H9 (cell line): ENCODE measurements around the gene IVL. TPM values are rescaled to one million over a fixed set of nuclear protein-coding genes. Genes with fewer than 3 reads are reported as not detected.

Experiments used
- DNase-seq: peaks from one replicate; pipeline ENCODE4 v3.0.0-alpha.2; 2017
- H2AFZ ChIP-seq: one replicate; pipeline ENCODE4 v1.6.1; 2013; ENCODE audit warnings: mild to moderate bottlenecking, low read length, control low read depth, moderate library complexity
- H2AK5ac ChIP-seq: 2 replicates; pipeline ENCODE4 v1.6.1; 2013; ENCODE audit warnings: low read length, control low read depth, mixed read lengths; ENCODE audit not compliant: insufficient read length
- H2BK120ac ChIP-seq: one replicate; pipeline ENCODE4 v1.6.1; 2013; ENCODE audit warnings: low read depth, mild to moderate bottlenecking, low read length, control low read depth, inconsistent platforms; ENCODE audit not compliant: poor library complexity, severe bottlenecking
- H2BK12ac ChIP-seq: 2 replicates; pipeline ENCODE4 v1.6.1; 2013; ENCODE audit warnings: low read length, control low read depth, mixed read lengths, low read depth; ENCODE audit not compliant: insufficient read length
- H2BK15ac ChIP-seq: 2 replicates; pipeline ENCODE4 v1.6.1; 2013; ENCODE audit warnings: low read depth, low read length, control low read depth
- H2BK20ac ChIP-seq: one replicate; pipeline ENCODE4 v1.6.1; 2013; ENCODE audit warnings: low read depth, mild to moderate bottlenecking, low read length, control low read depth, inconsistent platforms; ENCODE audit not compliant: poor library complexity, severe bottlenecking
- H2BK5ac ChIP-seq: 2 replicates; pipeline ENCODE4 v1.6.1; 2013; ENCODE audit warnings: low read length, control low read depth, mixed read lengths; ENCODE audit not compliant: insufficient read length
- H3K14ac ChIP-seq: 2 replicates; pipeline ENCODE4 v1.6.1; 2013; ENCODE audit warnings: low read length, control low read depth; ENCODE audit not compliant: insufficient read depth
- H3K18ac ChIP-seq: 2 replicates; pipeline ENCODE4 v1.6.1; 2013; ENCODE audit warnings: low read depth, mild to moderate bottlenecking, mixed read lengths, low read length, control low read depth; ENCODE audit not compliant: insufficient read length
- H3K23ac ChIP-seq: 2 replicates; pipeline ENCODE4 v1.6.1; 2013; ENCODE audit warnings: low read length, control low read depth, mixed read lengths, low read depth; ENCODE audit not compliant: insufficient read length
- H3K23me2 ChIP-seq: 2 replicates; pipeline ENCODE4 v1.6.1; 2013; ENCODE audit warnings: low read depth, mild to moderate bottlenecking, mixed read lengths, low read length, control low read depth; ENCODE audit not compliant: insufficient read length, poor library complexity, severe bottlenecking
- H3K27ac ChIP-seq: 2 replicates; pipeline ENCODE4 v1.5.1; 2013; ENCODE audit warnings: low read length, control low read depth, mixed read lengths, low read depth; ENCODE audit not compliant: insufficient read length
- H3K27me3 ChIP-seq: 2 replicates; pipeline ENCODE4 v1.6.1; 2013; ENCODE audit warnings: low read length, control low read depth, inconsistent platforms; ENCODE audit not compliant: insufficient read depth
- H3K4ac ChIP-seq: 2 replicates; pipeline ENCODE4 v1.6.1; 2013; ENCODE audit warnings: low read depth, mild to moderate bottlenecking, control low read depth, inconsistent platforms, low read length, moderate library complexity
- H3K4me1 ChIP-seq: 2 replicates; pipeline ENCODE4 v1.6.1; 2013; ENCODE audit warnings: low read length, control low read depth, inconsistent platforms; ENCODE audit not compliant: insufficient read depth
- H3K4me2 ChIP-seq: 2 replicates; pipeline ENCODE4 v1.6.1; 2013; ENCODE audit warnings: low read length, control low read depth, mixed read lengths; ENCODE audit not compliant: insufficient read length, insufficient read depth
- H3K56ac ChIP-seq: 2 replicates; pipeline ENCODE4 v1.6.1; 2013; ENCODE audit warnings: low read depth, mild to moderate bottlenecking, mixed read lengths, low read length, control low read depth; ENCODE audit not compliant: insufficient read length
- H3K79me1 ChIP-seq: 2 replicates; pipeline ENCODE4 v1.6.1; 2013; ENCODE audit warnings: low read depth, mild to moderate bottlenecking, moderate library complexity, low read length, control low read depth, inconsistent platforms; ENCODE audit not compliant: insufficient read depth, poor library complexity, severe bottlenecking
- H3K79me2 ChIP-seq: 2 replicates; pipeline ENCODE4 v1.6.1; 2013; ENCODE audit warnings: low read length, control low read depth, inconsistent platforms; ENCODE audit not compliant: insufficient read depth
- H3K9ac ChIP-seq: 2 replicates; pipeline ENCODE4 v1.6.1; 2013; ENCODE audit warnings: low read length, control low read depth, mixed read lengths; ENCODE audit not compliant: insufficient read length; ENCODE audit errors: extremely low read depth
- H3K9me3 ChIP-seq: one replicate; pipeline ENCODE4 v1.6.1; 2013; ENCODE audit warnings: low read depth, low read length, inconsistent platforms; ENCODE audit not compliant: control insufficient read depth
- H3T11ph ChIP-seq: one replicate; pipeline ENCODE4 v1.6.1; 2013; ENCODE audit warnings: mild to moderate bottlenecking, low read length, control low read depth, inconsistent platforms
- H4K20me1 ChIP-seq: one replicate; pipeline ENCODE4 v1.6.1; 2013; ENCODE audit not compliant: control insufficient read depth, insufficient read length, insufficient read depth
- H4K5ac ChIP-seq: 2 replicates; pipeline ENCODE4 v1.6.1; 2013; ENCODE audit warnings: low read depth, mild to moderate bottlenecking, mixed read lengths, low read length, control low read depth; ENCODE audit not compliant: insufficient read length
- H4K8ac ChIP-seq: replicated peaks from 2 replicates; pipeline ENCODE4 v1.6.1; 2013; ENCODE audit warnings: low read length, control low read depth, mixed read lengths, low read depth; ENCODE audit not compliant: insufficient read length
- H4K91ac ChIP-seq: 2 replicates; pipeline ENCODE4 v1.6.1; 2013; ENCODE audit warnings: low read depth, mild to moderate bottlenecking, moderate library complexity, mixed read lengths, low read length, control low read depth; ENCODE audit not compliant: insufficient read length
- H3K27ac Mint-ChIP-seq, 3 experiments: 2 replicates in 2 of 3; 3 replicates in 1 of 3; pipeline ENCODE4 v1.8.0; 2020 to 2021; ENCODE audit warnings: mixed read lengths in 3 of 3, mild to moderate bottlenecking in 1 of 3, moderate library complexity in 1 of 3
- H3K27me3 Mint-ChIP-seq: 2 replicates; pipeline ENCODE4 v1.8.0; 2021; ENCODE audit warnings: low read depth, mild to moderate bottlenecking, moderate library complexity, mixed read lengths
- H3K36me3 Mint-ChIP-seq, 3 experiments: 2 replicates in 2 of 3; 3 replicates in 1 of 3; pipeline ENCODE4 v1.8.0; 2020 to 2021; ENCODE audit warnings: low read depth in 3 of 3, mixed read lengths in 3 of 3; ENCODE audit not compliant: insufficient read depth in 1 of 3
- H3K4me1 Mint-ChIP-seq, 2 experiments: 2 replicates each; pipeline ENCODE4 v1.8.0; 2020; ENCODE audit warnings: mixed read lengths in 2 of 2
- H3K4me3 Mint-ChIP-seq, 2 experiments: 2 replicates in 1 of 2; 3 replicates in 1 of 2; pipeline ENCODE4 v1.8.0; 2020 to 2021; ENCODE audit warnings: mild to moderate bottlenecking in 2 of 2, mixed read lengths in 2 of 2, moderate library complexity in 1 of 2
- H3K9me3 Mint-ChIP-seq, 2 experiments: 2 replicates in 1 of 2; 3 replicates in 1 of 2; pipeline ENCODE4 v1.8.0; 2020; ENCODE audit warnings: mild to moderate bottlenecking in 2 of 2, mixed read lengths in 2 of 2, moderate library complexity in 1 of 2
- WGBS: extraction: QIAGEN DNeasy Blood & Tissue Kit; methylation state at CpG from one replicate; pipeline ENCODE4 v1.1.7; 2013; ENCODE audit warnings: missing lambda C conversion rate, low lambda C conversion rate, mixed read lengths; ENCODE audit not compliant: insufficient read length; ENCODE audit errors: extremely low coverage; 5-methylcytosine and 5-hydroxymethylcytosine counted together
- total RNA-seq: library from RNA; stranded (reverse); gene quantifications from 2 replicates; pipeline ENCODE4 v1.2.1, GENCODE V29; 2021
- TF ChIP-seq, protein P1 (sequence below): fragments of 200-600 bp; sonication (generic); conservative IDR thresholded peaks from 3 replicates; pipeline ENCODE4 v1.8.0; 2021; ENCODE audit warnings: antibody characterized with exemption, mild to moderate bottlenecking

The IVL gene
- total RNA-seq, 1 experiment from 2014 or later, result not detected

DNA sequence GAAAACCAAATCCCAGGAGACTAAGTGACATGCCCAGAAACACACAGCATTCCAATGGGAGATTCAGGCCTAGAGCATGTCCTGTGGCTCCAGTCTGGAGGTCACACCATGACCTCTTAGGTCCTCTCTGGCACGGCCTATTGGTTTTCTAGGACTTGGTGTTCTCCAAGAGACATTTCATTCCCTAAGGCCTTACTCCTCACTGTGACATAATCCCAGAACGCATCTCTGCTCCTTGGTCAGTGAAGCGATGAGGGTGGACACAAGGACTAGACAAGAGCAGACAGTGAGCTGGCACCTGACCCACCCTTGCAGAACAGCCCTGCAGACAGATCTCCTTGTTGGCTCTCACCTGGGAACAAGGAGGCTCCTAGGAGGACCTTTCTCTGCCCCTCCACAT is 860 bp downstream of the IVL start:
- H4K20me1 ChIP-seq, result no peaks in the 10 kb centered on the region
- no peak overlapping the region for H3K27ac ChIP-seq
- WGBS, result no CpG with 5 or more reads among the region's 3 CpGs
- H2BK5ac ChIP-seq, result no peak overlapping the region
- Mint-ChIP-seq H3K27me3 (peaks cover 8% of the 10 kb centered on the region), H3K27ac (no peak overlapping the region), H3K9me3 (peaks cover 73 to 87% of the 10 kb centered on the region in 2 experiments), H3K36me3 (peaks cover 3 to 31% (median 5%) of the 10 kb centered on the region in 3 experiments; a peak in 5 of 7 replicates), H3K4me3 (no peak overlapping the region), H3K4me1 (no peaks in the 10 kb centered on the region)
- no peak overlapping the region for H4K91ac ChIP-seq
- no peak overlapping the region for H3K56ac ChIP-seq
- no peak overlapping the region for H3K9ac ChIP-seq
- no peaks in the 10 kb centered on the region for H3K79me2 ChIP-seq
- no peak overlapping the region for H2BK12ac ChIP-seq
- no peaks in the 10 kb centered on the region for H3K23me2 ChIP-seq
- H2AK5ac ChIP-seq, result no peak overlapping the region
- no peak overlapping the region for H2BK120ac ChIP-seq
- H4K5ac ChIP-seq, result no peak overlapping the region
- H3K14ac ChIP-seq, result no peak overlapping the region
- no peak overlapping the region for H2BK15ac ChIP-seq
- no peaks in the 10 kb centered on the region for H3K79me1 ChIP-seq
- no peak overlapping the region for H3K23ac ChIP-seq
- no peak overlapping the region for H4K8ac ChIP-seq
- TF ChIP-seq, protein P1, sequence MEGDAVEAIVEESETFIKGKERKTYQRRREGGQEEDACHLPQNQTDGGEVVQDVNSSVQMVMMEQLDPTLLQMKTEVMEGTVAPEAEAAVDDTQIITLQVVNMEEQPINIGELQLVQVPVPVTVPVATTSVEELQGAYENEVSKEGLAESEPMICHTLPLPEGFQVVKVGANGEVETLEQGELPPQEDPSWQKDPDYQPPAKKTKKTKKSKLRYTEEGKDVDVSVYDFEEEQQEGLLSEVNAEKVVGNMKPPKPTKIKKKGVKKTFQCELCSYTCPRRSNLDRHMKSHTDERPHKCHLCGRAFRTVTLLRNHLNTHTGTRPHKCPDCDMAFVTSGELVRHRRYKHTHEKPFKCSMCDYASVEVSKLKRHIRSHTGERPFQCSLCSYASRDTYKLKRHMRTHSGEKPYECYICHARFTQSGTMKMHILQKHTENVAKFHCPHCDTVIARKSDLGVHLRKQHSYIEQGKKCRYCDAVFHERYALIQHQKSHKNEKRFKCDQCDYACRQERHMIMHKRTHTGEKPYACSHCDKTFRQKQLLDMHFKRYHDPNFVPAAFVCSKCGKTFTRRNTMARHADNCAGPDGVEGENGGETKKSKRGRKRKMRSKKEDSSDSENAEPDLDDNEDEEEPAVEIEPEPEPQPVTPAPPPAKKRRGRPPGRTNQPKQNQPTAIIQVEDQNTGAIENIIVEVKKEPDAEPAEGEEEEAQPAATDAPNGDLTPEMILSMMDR, result no peak
- H3K4me2 ChIP-seq, result no peak overlapping the region
- H3T11ph ChIP-seq, result no peak overlapping the region
- H3K4me1 ChIP-seq, result no peaks in the 10 kb centered on the region
- H2AFZ ChIP-seq, result no peak overlapping the region
- no peak overlapping the region for H3K4ac ChIP-seq
- H3K18ac ChIP-seq, result no peak overlapping the region
- no peak for DNase-seq
- H3K27me3 ChIP-seq, result no peaks in the 10 kb centered on the region
- no peak overlapping the region for H2BK20ac ChIP-seq
- no peaks in the 10 kb centered on the region for H3K9me3 ChIP-seq
